Testis (tissue), 2 donors: ENCODE measurements around the gene CCNYL1.

Experiments used
- POLR2A ChIP-seq: fragments of 450-650 bp; IDR thresholded peaks from one replicate; pipeline ENCODE4 v1.6.1; 2017; ENCODE audit warnings: antibody characterized with exemption, mild to moderate bottlenecking, moderate library complexity
- TF ChIP-seq, protein P1 (sequence below), 3 experiments: fragments of 450-650 bp in 2 of 3; fragments of 200-600 bp in 1 of 3; sonication (generic) in 1 of 3; IDR thresholded peaks; one replicate each; pipeline ENCODE4 v1.5.1; 2016 to 2019; ENCODE audit warnings: antibody characterized with exemption in 3 of 3, mild to moderate bottlenecking in 2 of 3, moderate library complexity in 1 of 3

DNA sequence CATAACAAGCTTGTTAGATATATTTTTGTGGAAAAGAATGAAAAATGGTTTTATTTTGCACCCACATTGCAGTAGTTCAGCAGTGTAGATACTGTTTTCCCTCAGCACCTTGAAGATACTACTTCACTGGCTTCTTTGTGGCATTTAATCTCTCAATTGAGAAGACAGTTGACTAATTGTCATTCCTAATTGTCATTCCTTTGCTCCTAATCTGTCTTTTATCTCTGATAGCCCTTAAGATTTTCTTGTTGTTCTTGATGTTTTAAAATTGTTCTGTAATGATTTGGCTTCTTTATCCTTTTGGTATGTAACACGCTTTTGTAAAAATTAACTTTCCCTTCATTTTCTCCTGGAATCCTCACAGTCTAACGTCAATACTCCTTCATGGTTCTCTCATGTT is 38.0 kb upstream of the CCNYL1 start:
- TF ChIP-seq, protein P1, sequence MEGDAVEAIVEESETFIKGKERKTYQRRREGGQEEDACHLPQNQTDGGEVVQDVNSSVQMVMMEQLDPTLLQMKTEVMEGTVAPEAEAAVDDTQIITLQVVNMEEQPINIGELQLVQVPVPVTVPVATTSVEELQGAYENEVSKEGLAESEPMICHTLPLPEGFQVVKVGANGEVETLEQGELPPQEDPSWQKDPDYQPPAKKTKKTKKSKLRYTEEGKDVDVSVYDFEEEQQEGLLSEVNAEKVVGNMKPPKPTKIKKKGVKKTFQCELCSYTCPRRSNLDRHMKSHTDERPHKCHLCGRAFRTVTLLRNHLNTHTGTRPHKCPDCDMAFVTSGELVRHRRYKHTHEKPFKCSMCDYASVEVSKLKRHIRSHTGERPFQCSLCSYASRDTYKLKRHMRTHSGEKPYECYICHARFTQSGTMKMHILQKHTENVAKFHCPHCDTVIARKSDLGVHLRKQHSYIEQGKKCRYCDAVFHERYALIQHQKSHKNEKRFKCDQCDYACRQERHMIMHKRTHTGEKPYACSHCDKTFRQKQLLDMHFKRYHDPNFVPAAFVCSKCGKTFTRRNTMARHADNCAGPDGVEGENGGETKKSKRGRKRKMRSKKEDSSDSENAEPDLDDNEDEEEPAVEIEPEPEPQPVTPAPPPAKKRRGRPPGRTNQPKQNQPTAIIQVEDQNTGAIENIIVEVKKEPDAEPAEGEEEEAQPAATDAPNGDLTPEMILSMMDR (IDR thresholded peaks at IDR 0.05), result no peak
- TF ChIP-seq POLR2A, result no peak
